ENCODE measurements around the gene SMAD3. TPM values are rescaled to one million over a fixed set of nuclear protein-coding genes. Genes with fewer than 3 reads are reported as not detected.
"Not testable (repeated sequence)": the region's sequence is repeated elsewhere in the genome, so short reads cannot be mapped to it uniquely, and the experiment has no call there.

The SMAD3 gene
- total RNA-seq, 1 experiment from 2014 or later: 89.2 TPM

DNA sequence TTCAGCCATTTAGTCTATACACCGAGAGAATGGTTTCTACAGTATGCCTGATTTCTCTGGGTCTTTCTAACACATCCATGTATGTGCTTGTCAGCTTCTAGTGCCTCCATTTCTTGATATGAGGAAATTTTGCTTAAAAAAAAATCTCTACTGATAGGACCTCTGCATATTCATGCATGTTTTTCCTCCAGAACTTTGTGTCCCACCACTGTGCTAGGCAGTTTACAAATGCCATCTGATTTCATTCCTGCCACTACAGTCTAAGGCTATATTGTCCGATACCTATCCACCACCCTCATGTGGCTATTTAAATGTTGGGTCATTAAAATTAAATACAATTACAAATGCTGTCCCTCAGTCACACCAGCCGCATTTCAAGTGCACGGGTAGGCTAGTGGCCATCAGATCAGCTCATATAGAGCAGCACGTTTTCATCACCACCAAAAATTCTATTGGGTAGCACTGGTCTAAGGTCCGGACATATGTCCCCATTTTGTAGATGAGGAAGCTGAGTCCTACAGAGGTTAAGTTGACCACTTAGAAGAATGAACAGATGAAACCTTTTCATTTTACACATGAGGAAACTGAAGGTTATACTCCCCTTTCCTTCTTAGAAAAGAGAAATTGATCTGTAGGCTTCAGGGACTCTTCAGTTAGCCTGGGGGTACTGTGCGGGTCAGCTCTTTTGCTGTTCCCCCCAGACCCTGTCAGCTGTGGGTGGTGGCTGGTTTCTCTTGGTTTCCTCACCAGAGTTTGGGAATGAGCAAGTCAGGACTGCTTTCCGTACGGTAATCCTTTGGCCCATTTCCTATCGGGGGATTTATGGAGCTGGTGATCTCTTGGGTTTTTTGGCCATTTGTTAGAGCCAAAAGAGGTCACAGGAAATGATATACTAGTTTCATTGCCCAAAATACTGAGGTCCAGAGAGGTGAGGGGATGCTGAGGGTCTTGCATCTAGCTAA, 56.5 kb downstream of the SMAD3 start:
- ChIA-PET POLR2A (interaction anchor here (1.5 kb wide), 1 partner anchor 28 kb away, joined by 3 read pairs; no protein-coding TSS in a partner anchor), CTCF (interaction anchor here (4.3 kb wide), 1 partner anchor 175 kb away, joined by 13 read pairs; no protein-coding TSS in a partner anchor), RAD21 (ENCODE audit: low non-redundant PET in 1 of 2, low total read pairs in 2 of 2, uncharacterized antibody in 2 of 2, unreplicated experiment in 2 of 2) (interaction anchor here in 1 of 2 experiments (0.6 kb wide), 1 partner anchor 16 kb away, joined by 3 read pairs; no protein-coding TSS in a partner anchor)
- H4K20me1 ChIP-seq (ENCODE audit: insufficient read depth): no peaks in the 10 kb centered on the region
- peaks cover 0 to 6% of the 10 kb centered on the region in 2 experiments; a peak in 1 of 4 replicates for H3K36me3 ChIP-seq (ENCODE audit: control insufficient read depth in 1 of 2, insufficient read depth in 2 of 2, low read length in 2 of 2)
- ATAC-seq (no peak), DNase-seq (ENCODE audit: low read depth, low spot score) (no peak)
- peaks cover 99% of the 10 kb centered on the region for H3K79me2 ChIP-seq (ENCODE audit: insufficient read depth, low read length)
- H3K4me3 ChIP-seq (replicated peaks in 1 of 2; ENCODE audit: low read depth in 1 of 2, low read length in 2 of 2): no peak overlapping the region
- no peak overlapping the region for H2AFZ ChIP-seq (ENCODE audit: low read depth, low read length, poor library complexity, severe bottlenecking)
- no peaks in the 10 kb centered on the region for H3K9me3 ChIP-seq (ENCODE audit: control insufficient read depth in 1 of 2, insufficient read depth in 1 of 2, low read depth in 1 of 2, low read length in 2 of 2)
- no peaks in the 10 kb centered on the region for H3K9me2 ChIP-seq (ENCODE audit: insufficient read depth)
- peak overlapping the region; percentile 70 for H3K9ac ChIP-seq (ENCODE audit: low read length)
- peak overlapping the region; percentile 77 for H3K4me2 ChIP-seq (ENCODE audit: low read length)
- intact Hi-C loops (cut with micrococcal nuclease): no loop called here
- no peak for TF ChIP-seq EZH2 (IDR thresholded peaks at IDR 0.05)
- TF ChIP-seq POLR2AphosphoS5 (IDR thresholded peaks at IDR 0.05; ENCODE audit: low read depth, low read length): 0 out of 2 replicates have a peak, but pooled peaks have one; percentile 1
- TF ChIP-seq SIN3A (IDR thresholded peaks at IDR 0.05; ENCODE audit: low read depth): no peak
- no peaks in the 10 kb centered on the region for H3K27me3 ChIP-seq (ENCODE audit: insufficient read depth, low read length)
- H3K4me1 ChIP-seq (ENCODE audit: control insufficient read depth in 1 of 2, insufficient read depth in 2 of 2, low read length in 2 of 2): peaks cover 91 to 100% of the 10 kb centered on the region in 2 experiments
- H3K27ac ChIP-seq (ENCODE audit: low read depth, low read length): peak overlapping the region; percentile 44; the same call in 1 of the 2 replicates
- no TSS peak for BruUV-seq (replicated peaks)

DNA sequence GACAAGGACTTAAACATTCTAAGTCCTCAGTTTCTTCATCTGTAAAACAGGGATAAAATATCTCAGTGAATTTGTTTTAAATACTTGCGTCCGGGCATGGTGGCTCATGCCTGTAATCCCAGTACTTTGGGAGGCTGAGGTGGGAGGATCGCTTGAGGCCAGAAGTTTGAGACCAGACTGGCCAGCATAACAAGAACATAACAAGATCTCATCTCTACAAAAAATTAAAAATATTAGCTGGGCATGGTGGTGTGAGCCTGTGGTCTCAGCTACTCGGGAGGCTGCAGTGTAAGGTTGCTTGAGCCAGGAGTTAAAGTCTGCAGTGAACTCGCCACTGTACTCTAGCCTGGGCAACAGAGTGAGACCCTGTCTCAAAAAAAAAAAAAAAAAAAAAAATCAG, 57.4 kb downstream of the SMAD3 start:
- H3K27me3 ChIP-seq (ENCODE audit: insufficient read depth, low read length); BruUV-seq (replicated peaks); H2AFZ ChIP-seq (ENCODE audit: low read depth, low read length, poor library complexity, severe bottlenecking); ATAC-seq; H3K36me3 ChIP-seq (ENCODE audit: control insufficient read depth in 1 of 2, insufficient read depth in 2 of 2, low read length in 2 of 2); H4K20me1 ChIP-seq (ENCODE audit: insufficient read depth); DNase-seq (ENCODE audit: low read depth, low spot score); H3K9me3 ChIP-seq (ENCODE audit: control insufficient read depth in 1 of 2, insufficient read depth in 1 of 2, low read depth in 1 of 2, low read length in 2 of 2); H3K9me2 ChIP-seq (ENCODE audit: insufficient read depth); H3K4me3 ChIP-seq (replicated peaks in 1 of 2; ENCODE audit: low read depth in 1 of 2, low read length in 2 of 2); intact Hi-C loops (cut with micrococcal nuclease); CTCF ChIA-PET: not testable (repeated sequence)
- ChIA-PET RAD21 (ENCODE audit: low non-redundant PET in 1 of 2, low total read pairs in 2 of 2, uncharacterized antibody in 2 of 2, unreplicated experiment in 2 of 2) (interaction anchor here (0.6 to 1.0 kb wide), 3 partner anchors 16 to 97 kb away, joined by 3 read pairs; no protein-coding TSS in a partner anchor), POLR2A (interaction anchor here (1.4 kb wide), 1 partner anchor 110 kb away, joined by 3 read pairs; no protein-coding TSS in a partner anchor)
- Histone ChIP-seq H3K4me2 (ENCODE audit: low read length) (peak overlapping the region; percentile 77), H3K4me1 (ENCODE audit: control insufficient read depth in 1 of 2, insufficient read depth in 2 of 2, low read length in 2 of 2) (peaks cover 91 to 100% of the 10 kb centered on the region in 2 experiments), H3K79me2 (ENCODE audit: insufficient read depth, low read length) (peaks cover 99% of the 10 kb centered on the region), H3K27ac (ENCODE audit: low read depth, low read length) (peak overlapping the region; percentile 2), H3K9ac (ENCODE audit: low read length) (peak overlapping the region; percentile 70)

DNA sequence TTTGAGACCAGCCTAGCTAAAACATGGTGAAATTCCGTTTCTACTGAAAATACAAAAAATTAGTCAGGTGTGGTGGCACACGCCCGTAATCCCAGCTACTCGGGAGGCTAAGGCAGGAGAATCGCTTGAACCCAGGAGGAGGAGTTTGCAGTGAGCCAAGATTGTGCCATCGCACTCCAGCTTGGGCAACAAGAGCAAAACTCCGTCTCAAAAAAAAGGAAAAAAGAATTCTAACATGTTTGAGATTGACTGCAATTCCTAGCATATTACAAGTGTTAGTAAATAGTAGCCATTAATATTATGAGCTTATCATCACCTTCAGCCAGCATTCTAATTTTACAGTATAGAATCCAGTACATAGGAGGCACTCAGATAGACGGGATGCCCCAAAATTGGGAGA, 57.9 kb downstream of the SMAD3 start:
- H3K9me2 ChIP-seq (ENCODE audit: insufficient read depth); intact Hi-C loops (cut with micrococcal nuclease); BruUV-seq (replicated peaks); H3K27me3 ChIP-seq (ENCODE audit: insufficient read depth, low read length); H2AFZ ChIP-seq (ENCODE audit: low read depth, low read length, poor library complexity, severe bottlenecking); DNase-seq (ENCODE audit: low read depth, low spot score); ATAC-seq; H4K20me1 ChIP-seq (ENCODE audit: insufficient read depth); H3K36me3 ChIP-seq (ENCODE audit: control insufficient read depth in 1 of 2, insufficient read depth in 2 of 2, low read length in 2 of 2); H3K9me3 ChIP-seq (ENCODE audit: control insufficient read depth in 1 of 2, insufficient read depth in 1 of 2, low read depth in 1 of 2, low read length in 2 of 2); H3K4me3 ChIP-seq (replicated peaks in 1 of 2; ENCODE audit: low read depth in 1 of 2, low read length in 2 of 2): not testable (repeated sequence)
- H3K79me2 ChIP-seq (ENCODE audit: insufficient read depth, low read length): peaks cover 99% of the 10 kb centered on the region
- ChIA-PET CTCF (interaction anchor here (0.9 kb wide), 1 partner anchor 175 kb away, joined by 3 read pairs; no protein-coding TSS in a partner anchor), POLR2A (interaction anchor here (1.4 to 3.2 kb wide), 6 partner anchors 18 to 110 kb away, joined by 3 to 23 read pairs (median 12); no protein-coding TSS in a partner anchor), RAD21 (ENCODE audit: low non-redundant PET in 1 of 2, low total read pairs in 2 of 2, uncharacterized antibody in 2 of 2, unreplicated experiment in 2 of 2) (interaction anchor here (1.0 to 1.5 kb wide), 2 partner anchors 54 to 58 kb away, joined by 3 read pairs; partner anchors contain the start of gene SMAD3 (in 1 of the 2))
- peak overlapping the region; percentile 77 for H3K4me2 ChIP-seq (ENCODE audit: low read length)
- peak overlapping the region; percentile 70 for H3K9ac ChIP-seq (ENCODE audit: low read length)
- H3K4me1 ChIP-seq (ENCODE audit: control insufficient read depth in 1 of 2, insufficient read depth in 2 of 2, low read length in 2 of 2): peaks cover 91 to 100% of the 10 kb centered on the region in 2 experiments
- peak overlapping the region; percentile 72 for H3K27ac ChIP-seq (ENCODE audit: low read depth, low read length)
